H9 (cell line): ENCODE data around the gene TNIP1. TPM values are rescaled to one million over a fixed set of nuclear protein-coding genes. Genes with fewer than 3 reads are reported as not detected.

Experiments
- DNase-seq: peaks from one replicate; pipeline ENCODE4 v3.0.0-alpha.2; 2017
- H2AFZ ChIP-seq: one replicate; pipeline ENCODE4 v1.6.1; 2013; ENCODE audit warnings: mild to moderate bottlenecking, low read length, control low read depth, moderate library complexity
- H2AK5ac ChIP-seq: 2 replicates; pipeline ENCODE4 v1.6.1; 2013; ENCODE audit warnings: low read length, control low read depth, mixed read lengths; ENCODE audit not compliant: insufficient read length
- H2BK120ac ChIP-seq: one replicate; pipeline ENCODE4 v1.6.1; 2013; ENCODE audit warnings: low read depth, mild to moderate bottlenecking, low read length, control low read depth, inconsistent platforms; ENCODE audit not compliant: poor library complexity, severe bottlenecking
- H2BK12ac ChIP-seq: 2 replicates; pipeline ENCODE4 v1.6.1; 2013; ENCODE audit warnings: low read length, control low read depth, mixed read lengths, low read depth; ENCODE audit not compliant: insufficient read length
- H2BK15ac ChIP-seq: 2 replicates; pipeline ENCODE4 v1.6.1; 2013; ENCODE audit warnings: low read depth, low read length, control low read depth
- H2BK20ac ChIP-seq: one replicate; pipeline ENCODE4 v1.6.1; 2013; ENCODE audit warnings: low read depth, mild to moderate bottlenecking, low read length, control low read depth, inconsistent platforms; ENCODE audit not compliant: poor library complexity, severe bottlenecking
- H2BK5ac ChIP-seq: 2 replicates; pipeline ENCODE4 v1.6.1; 2013; ENCODE audit warnings: low read length, control low read depth, mixed read lengths; ENCODE audit not compliant: insufficient read length
- H3K14ac ChIP-seq: 2 replicates; pipeline ENCODE4 v1.6.1; 2013; ENCODE audit warnings: low read length, control low read depth; ENCODE audit not compliant: insufficient read depth
- H3K18ac ChIP-seq: 2 replicates; pipeline ENCODE4 v1.6.1; 2013; ENCODE audit warnings: low read depth, mild to moderate bottlenecking, mixed read lengths, low read length, control low read depth; ENCODE audit not compliant: insufficient read length
- H3K23ac ChIP-seq: 2 replicates; pipeline ENCODE4 v1.6.1; 2013; ENCODE audit warnings: low read length, control low read depth, mixed read lengths, low read depth; ENCODE audit not compliant: insufficient read length
- H3K23me2 ChIP-seq: 2 replicates; pipeline ENCODE4 v1.6.1; 2013; ENCODE audit warnings: low read depth, mild to moderate bottlenecking, mixed read lengths, low read length, control low read depth; ENCODE audit not compliant: insufficient read length, poor library complexity, severe bottlenecking
- H3K27ac ChIP-seq: 2 replicates; pipeline ENCODE4 v1.5.1; 2013; ENCODE audit warnings: low read length, control low read depth, mixed read lengths, low read depth; ENCODE audit not compliant: insufficient read length
- H3K27me3 ChIP-seq: 2 replicates; pipeline ENCODE4 v1.6.1; 2013; ENCODE audit warnings: low read length, control low read depth, inconsistent platforms; ENCODE audit not compliant: insufficient read depth
- H3K4ac ChIP-seq: 2 replicates; pipeline ENCODE4 v1.6.1; 2013; ENCODE audit warnings: low read depth, mild to moderate bottlenecking, control low read depth, inconsistent platforms, low read length, moderate library complexity
- H3K4me1 ChIP-seq: 2 replicates; pipeline ENCODE4 v1.6.1; 2013; ENCODE audit warnings: low read length, control low read depth, inconsistent platforms; ENCODE audit not compliant: insufficient read depth
- H3K4me2 ChIP-seq: 2 replicates; pipeline ENCODE4 v1.6.1; 2013; ENCODE audit warnings: low read length, control low read depth, mixed read lengths; ENCODE audit not compliant: insufficient read length, insufficient read depth
- H3K56ac ChIP-seq: 2 replicates; pipeline ENCODE4 v1.6.1; 2013; ENCODE audit warnings: low read depth, mild to moderate bottlenecking, mixed read lengths, low read length, control low read depth; ENCODE audit not compliant: insufficient read length
- H3K79me1 ChIP-seq: 2 replicates; pipeline ENCODE4 v1.6.1; 2013; ENCODE audit warnings: low read depth, mild to moderate bottlenecking, moderate library complexity, low read length, control low read depth, inconsistent platforms; ENCODE audit not compliant: insufficient read depth, poor library complexity, severe bottlenecking
- H3K79me2 ChIP-seq: 2 replicates; pipeline ENCODE4 v1.6.1; 2013; ENCODE audit warnings: low read length, control low read depth, inconsistent platforms; ENCODE audit not compliant: insufficient read depth
- H3K9ac ChIP-seq: 2 replicates; pipeline ENCODE4 v1.6.1; 2013; ENCODE audit warnings: low read length, control low read depth, mixed read lengths; ENCODE audit not compliant: insufficient read length; ENCODE audit errors: extremely low read depth
- H3K9me3 ChIP-seq: one replicate; pipeline ENCODE4 v1.6.1; 2013; ENCODE audit warnings: low read depth, low read length, inconsistent platforms; ENCODE audit not compliant: control insufficient read depth
- H3T11ph ChIP-seq: one replicate; pipeline ENCODE4 v1.6.1; 2013; ENCODE audit warnings: mild to moderate bottlenecking, low read length, control low read depth, inconsistent platforms
- H4K20me1 ChIP-seq: one replicate; pipeline ENCODE4 v1.6.1; 2013; ENCODE audit not compliant: control insufficient read depth, insufficient read length, insufficient read depth
- H4K5ac ChIP-seq: 2 replicates; pipeline ENCODE4 v1.6.1; 2013; ENCODE audit warnings: low read depth, mild to moderate bottlenecking, mixed read lengths, low read length, control low read depth; ENCODE audit not compliant: insufficient read length
- H4K8ac ChIP-seq: replicated peaks from 2 replicates; pipeline ENCODE4 v1.6.1; 2013; ENCODE audit warnings: low read length, control low read depth, mixed read lengths, low read depth; ENCODE audit not compliant: insufficient read length
- H4K91ac ChIP-seq: 2 replicates; pipeline ENCODE4 v1.6.1; 2013; ENCODE audit warnings: low read depth, mild to moderate bottlenecking, moderate library complexity, mixed read lengths, low read length, control low read depth; ENCODE audit not compliant: insufficient read length
- H3K27ac Mint-ChIP-seq, 3 experiments: 2 replicates in 2 of 3; 3 replicates in 1 of 3; pipeline ENCODE4 v1.8.0; 2020 to 2021; ENCODE audit warnings: mixed read lengths in 3 of 3, mild to moderate bottlenecking in 1 of 3, moderate library complexity in 1 of 3
- H3K27me3 Mint-ChIP-seq: 2 replicates; pipeline ENCODE4 v1.8.0; 2021; ENCODE audit warnings: low read depth, mild to moderate bottlenecking, moderate library complexity, mixed read lengths
- H3K36me3 Mint-ChIP-seq, 3 experiments: 2 replicates in 2 of 3; 3 replicates in 1 of 3; pipeline ENCODE4 v1.8.0; 2020 to 2021; ENCODE audit warnings: low read depth in 3 of 3, mixed read lengths in 3 of 3; ENCODE audit not compliant: insufficient read depth in 1 of 3
- H3K4me1 Mint-ChIP-seq, 2 experiments: 2 replicates each; pipeline ENCODE4 v1.8.0; 2020; ENCODE audit warnings: mixed read lengths in 2 of 2
- H3K4me3 Mint-ChIP-seq, 2 experiments: 2 replicates in 1 of 2; 3 replicates in 1 of 2; pipeline ENCODE4 v1.8.0; 2020 to 2021; ENCODE audit warnings: mild to moderate bottlenecking in 2 of 2, mixed read lengths in 2 of 2, moderate library complexity in 1 of 2
- H3K9me3 Mint-ChIP-seq, 2 experiments: 2 replicates in 1 of 2; 3 replicates in 1 of 2; pipeline ENCODE4 v1.8.0; 2020; ENCODE audit warnings: mild to moderate bottlenecking in 2 of 2, mixed read lengths in 2 of 2, moderate library complexity in 1 of 2
- WGBS: extraction: QIAGEN DNeasy Blood & Tissue Kit; methylation state at CpG from one replicate; pipeline ENCODE4 v1.1.7; 2013; ENCODE audit warnings: missing lambda C conversion rate, low lambda C conversion rate, mixed read lengths; ENCODE audit not compliant: insufficient read length; ENCODE audit errors: extremely low coverage; 5-methylcytosine and 5-hydroxymethylcytosine counted together
- total RNA-seq: library from RNA; stranded (reverse); gene quantifications from 2 replicates; pipeline ENCODE4 v1.2.1, GENCODE V29; 2021
- TF ChIP-seq, protein P1 (sequence below): fragments of 200-600 bp; sonication (generic); conservative IDR thresholded peaks from 3 replicates; pipeline ENCODE4 v1.8.0; 2021; ENCODE audit warnings: antibody characterized with exemption, mild to moderate bottlenecking

TNIP1 gene
- total RNA-seq, 1 experiment from 2014 or later: 40.8 TPM

- H2AK5ac ChIP-seq: no peak overlapping the region
- no peak overlapping the region for H2BK120ac ChIP-seq
- no CpG with 5 or more reads among the region's 7 CpGs for WGBS
- H3K18ac ChIP-seq: no peak overlapping the region
- no peaks in the 10 kb centered on the region; the same call in 1 of the 2 replicates for H3K27me3 ChIP-seq
- H2BK5ac ChIP-seq: no peak overlapping the region
- H3K9ac ChIP-seq: no peak overlapping the region
- no peak overlapping the region for H3K23ac ChIP-seq
- no peak overlapping the region for H3T11ph ChIP-seq
- TF ChIP-seq, protein P1, sequence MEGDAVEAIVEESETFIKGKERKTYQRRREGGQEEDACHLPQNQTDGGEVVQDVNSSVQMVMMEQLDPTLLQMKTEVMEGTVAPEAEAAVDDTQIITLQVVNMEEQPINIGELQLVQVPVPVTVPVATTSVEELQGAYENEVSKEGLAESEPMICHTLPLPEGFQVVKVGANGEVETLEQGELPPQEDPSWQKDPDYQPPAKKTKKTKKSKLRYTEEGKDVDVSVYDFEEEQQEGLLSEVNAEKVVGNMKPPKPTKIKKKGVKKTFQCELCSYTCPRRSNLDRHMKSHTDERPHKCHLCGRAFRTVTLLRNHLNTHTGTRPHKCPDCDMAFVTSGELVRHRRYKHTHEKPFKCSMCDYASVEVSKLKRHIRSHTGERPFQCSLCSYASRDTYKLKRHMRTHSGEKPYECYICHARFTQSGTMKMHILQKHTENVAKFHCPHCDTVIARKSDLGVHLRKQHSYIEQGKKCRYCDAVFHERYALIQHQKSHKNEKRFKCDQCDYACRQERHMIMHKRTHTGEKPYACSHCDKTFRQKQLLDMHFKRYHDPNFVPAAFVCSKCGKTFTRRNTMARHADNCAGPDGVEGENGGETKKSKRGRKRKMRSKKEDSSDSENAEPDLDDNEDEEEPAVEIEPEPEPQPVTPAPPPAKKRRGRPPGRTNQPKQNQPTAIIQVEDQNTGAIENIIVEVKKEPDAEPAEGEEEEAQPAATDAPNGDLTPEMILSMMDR: no peak
- no peak overlapping the region for H4K5ac ChIP-seq
- H2BK15ac ChIP-seq: no peak overlapping the region
- H2BK20ac ChIP-seq: no peak overlapping the region
- H3K14ac ChIP-seq: no peak overlapping the region
- H3K4me1 ChIP-seq: no peaks in the 10 kb centered on the region
- Mint-ChIP-seq H3K9me3 (no peaks in the 10 kb centered on the region), H3K36me3 (peaks cover 0 to 14% (median 6%) of the 10 kb centered on the region in 3 experiments; a peak in 4 of 7 replicates), H3K27ac (no peak overlapping the region), H3K4me3 (no peak overlapping the region), H3K4me1 (peaks cover 5% of the 10 kb centered on the region in 2 experiments; a peak in 3 of 4 replicates), H3K27me3 (peaks cover 21% of the 10 kb centered on the region)
- H3K4ac ChIP-seq: no peak overlapping the region
- H3K23me2 ChIP-seq: no peaks in the 10 kb centered on the region
- no peaks in the 10 kb centered on the region for H4K20me1 ChIP-seq
- H3K4me2 ChIP-seq: no peak overlapping the region
- H3K79me1 ChIP-seq: no peaks in the 10 kb centered on the region
- H4K8ac ChIP-seq: no peak overlapping the region
- no peak for DNase-seq
- H3K79me2 ChIP-seq: no peaks in the 10 kb centered on the region
- no peak overlapping the region for H3K27ac ChIP-seq
- H2AFZ ChIP-seq: no peak overlapping the region
- no peak overlapping the region for H4K91ac ChIP-seq
- no peaks in the 10 kb centered on the region for H3K9me3 ChIP-seq
- no peak overlapping the region for H2BK12ac ChIP-seq
- H3K56ac ChIP-seq: no peak overlapping the region
Measured at GRCh38 chr5:151025250-151025606, 55.6 kb downstream of the TNIP1 start.
